Adrenal gland (tissue), 12 donors: Measurements from ENCODE around the gene HTRA3. TPM values are rescaled to one million over a fixed set of nuclear protein-coding genes. Genes with fewer than 3 reads are reported as not detected.

Source experiments
- DNase-seq, 7 donors: peaks; one replicate each; pipeline ENCODE4 v3.0.0-alpha.2; 2019 to 2020
- H3K27ac ChIP-seq, 5 donors: fragments of 200-600 bp; sonication (generic) in 4 of 5; 1 replicate in 3 of 5; 2 replicates in 2 of 5; pipeline versions ENCODE4 v1.5.1 to v1.8.0; 2016 to 2020; ENCODE audit warnings: mild to moderate bottlenecking in 1 of 5
- H3K27me3 ChIP-seq: fragments of 200-600 bp; 2 replicates; pipeline ENCODE4 v1.8.0; 2021
- H3K36me3 ChIP-seq, 2 donors: fragments of 200-600 bp; replicated peaks in 1 of 2; 1 replicate in 1 of 2; 2 replicates in 1 of 2; pipeline versions ENCODE4 v1.5.1 to v1.8.0; 2018 to 2022
- H3K4me1 ChIP-seq, 2 donors: fragments of 200-600 bp; replicated peaks in 1 of 2; 1 replicate in 1 of 2; 2 replicates in 1 of 2; pipeline versions ENCODE4 v1.5.1 to v1.8.0; 2018 to 2021
- H3K4me3 ChIP-seq, 4 donors: fragments of 200-600 bp; sonication (generic) in 3 of 4; one replicate each; pipeline ENCODE4 v1.5.1; 2016 to 2018
- H3K9me3 ChIP-seq, 3 donors: fragments of 200-600 bp; sonication (generic) in 1 of 3; replicated peaks in 1 of 3; 1 replicate in 2 of 3; 2 replicates in 1 of 3; pipeline versions ENCODE4 v1.5.1 to v1.8.0; 2016 to 2021
- CTCF ChIP-seq, 6 experiments: fragments of 450-650 bp in 4 of 6; fragments of 200-600 bp in 2 of 6; sonication (generic) in 1 of 6; IDR thresholded peaks; 1 replicate in 5 of 6; 2 replicates in 1 of 6; pipeline versions ENCODE4 v1.5.1 to v1.8.0; 2016 to 2021; ENCODE audit warnings: antibody characterized with exemption in 6 of 6, mild to moderate bottlenecking in 2 of 6, moderate library complexity in 1 of 6
- POLR2A ChIP-seq, 2 donors: fragments of 450-650 bp; IDR thresholded peaks; one replicate each; pipeline ENCODE4 v1.6.1; 2017; ENCODE audit warnings: antibody characterized with exemption in 2 of 2, mild to moderate bottlenecking in 2 of 2, moderate library complexity in 1 of 2
- WGBS, 4 donors: extraction: QIAGEN DNeasy Blood & Tissue Kit in 2 of 4; methylation state at CpG; one replicate each; pipeline versions ENCODE4 v1.1.5 to v1.1.7; 2013 to 2017; 5-methylcytosine and 5-hydroxymethylcytosine counted together
- intact Hi-C, 2 donors: fragments of 100-400 bp; cut with DNase I; formaldehyde crosslinking; loops; one replicate each; pipeline versions ENCODE4 v1.14.1 to v1.15.0; 2022 to 2023
- polyA plus RNA-seq, 3 donors: library from polyadenylated mRNA; stranded (reverse); fragments of 200-250 nt in 2 of 3; fragments of 350-450 nt in 1 of 3; fragmentation: Illumina TruSeq in 1 of 3; extraction: RNeasy Lipid Tissue Mini Kit (QIAGEN cat#74804) in 1 of 3; gene quantifications; one replicate each; pipeline ENCODE4 v1.2.3, GENCODE V29; 2013 to 2014
- total RNA-seq, 9 donors: library from RNA; depleted of rRNA in 4 of 9; stranded (reverse); fragments of >200 nt in 4 of 9; fragments of 120-200 nt in 1 of 9; fragmentation: NEBNext Ultra II Directional in 1 of 9; extraction: Animal tissue kit (Norgen Biotek cat#: 25700) in 1 of 9; gene quantifications; one replicate each; pipeline versions ENCODE4 v1.1.0 to v1.2.4, GENCODE V29; 2013 to 2023
- donor health status: healthy with polysubstance abuse.
- donor health status: Bipolar disorder and iron deficiency.
- donor health status: DM: yes; HTN: yes; CAD: no.
- donor health status: DM: no; HTN: no; CAD: no.
- donor health status: DM: no; HTN: no; CAD: no.
- donor health status: DM: yes; HTN: yes; CAD: no.

Gene HTRA3
- total and polyA plus RNA-seq, 12 donors, result 1.6 to 14.0 (median 4.2) TPM

GRCh38 chr4:8315435-8316250 is 46.1 kb downstream of the HTRA3 start:
- intact Hi-C loops, result no loop called here
- DNase-seq, result peak; percentile 58 to 91 (median 85)
- 24 to 34% (median 26%) methylated on average over 15 to 21 of the region's 21 CpGs for WGBS, 4 donors

GRCh38 chr4:8316251-8316771 is 46.8 kb downstream of the HTRA3 start:
- intact Hi-C loops, result no loop called here
- DNase-seq, result peak in 2 of 7 donors; percentile 14 to 43
- no peak overlapping the region for H3K4me3 ChIP-seq
- H3K27me3 ChIP-seq, result no peaks in the 10 kb centered on the region
- 80 to 90% (median 83%) methylated on average over 6 to 10 of the region's 10 CpGs for WGBS, 4 donors
- H3K36me3 ChIP-seq, result no peaks in the 10 kb centered on the region
- H3K27ac ChIP-seq, result peak overlapping the region in 1 of 5 donors; percentile 1
- H3K9me3 ChIP-seq, result no peaks in the 10 kb centered on the region
- no peak for TF ChIP-seq CTCF (IDR thresholded peaks at IDR 0.05)
- TF ChIP-seq POLR2A (IDR thresholded peaks at IDR 0.05), result no peak
- peaks cover 11 to 20% of the 10 kb centered on the region in 2 donors for H3K4me1 ChIP-seq

More at GRCh38 chr4:8315435-8316250, 46.1 kb downstream of the HTRA3 start:
- Histone ChIP-seq H3K27ac (peak overlapping the region in 1 of 5 donors; percentile 30), H3K27me3 (no peaks in the 10 kb centered on the region), H3K4me1 (peaks cover 11 to 20% of the 10 kb centered on the region in 2 donors), H3K9me3 (no peaks in the 10 kb centered on the region), H3K4me3 (no peak overlapping the region), H3K36me3 (no peaks in the 10 kb centered on the region)
- TF ChIP-seq CTCF (IDR thresholded peaks at IDR 0.05), result peak in 1 of 6 experiments; percentile 7
- no peak for TF ChIP-seq POLR2A (IDR thresholded peaks at IDR 0.05)

DNA sequence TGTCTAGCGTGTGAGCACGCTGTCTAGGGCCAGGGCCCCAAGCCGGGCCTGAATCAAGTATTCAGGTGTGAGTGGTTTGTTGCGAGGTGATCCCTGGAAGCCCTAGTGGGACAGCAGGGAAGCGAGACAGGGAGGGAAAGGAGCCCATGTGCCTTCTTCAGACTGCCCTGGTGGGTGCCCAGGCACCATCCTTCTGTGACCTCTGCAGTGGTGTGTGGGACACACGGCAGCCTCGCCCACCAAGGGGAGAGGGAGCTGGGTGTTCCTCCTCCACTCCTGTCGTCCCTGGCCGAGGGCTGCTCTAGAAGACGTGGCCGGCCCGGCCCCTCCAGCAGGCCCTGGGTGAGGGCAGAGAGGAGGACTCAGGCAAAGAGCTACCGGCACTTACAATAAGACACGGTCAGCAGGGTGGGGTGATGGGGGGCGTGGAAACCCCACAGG is 47.4 kb downstream of the HTRA3 start:
- peak in 3 of 7 donors; percentile 4 to 35 (median 16) for DNase-seq
- Histone ChIP-seq H3K36me3 (no peaks in the 10 kb centered on the region), H3K4me1 (peaks cover 11 to 20% of the 10 kb centered on the region in 2 donors), H3K9me3 (no peaks in the 10 kb centered on the region), H3K4me3 (no peak overlapping the region), H3K27me3 (no peaks in the 10 kb centered on the region), H3K27ac (no peak overlapping the region)
- intact Hi-C loops, result no loop called here
- TF ChIP-seq POLR2A (IDR thresholded peaks at IDR 0.05) (no peak), CTCF (IDR thresholded peaks at IDR 0.05) (no peak)
- WGBS, 4 donors, result 91 to 96% (median 94%) methylated on average over 12 to 15 of the region's 15 CpGs

DNA sequence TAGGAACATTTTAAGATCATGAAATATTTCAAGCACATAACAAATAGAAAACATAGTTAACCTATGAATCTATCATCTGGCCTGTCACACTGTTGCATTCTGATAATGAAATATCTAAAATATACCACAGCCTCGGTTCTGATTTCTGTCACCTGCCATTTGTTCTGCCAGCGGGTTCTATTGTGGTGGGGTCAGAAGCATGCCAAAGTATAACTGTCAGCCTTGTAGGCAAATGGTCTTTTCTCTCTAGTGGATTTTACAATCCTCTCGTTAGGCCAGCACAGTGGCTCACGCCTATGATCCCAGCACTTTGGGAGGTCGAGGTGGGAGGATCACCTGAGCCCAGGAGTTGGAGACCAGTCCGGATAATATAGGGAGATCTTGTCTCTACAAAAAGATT is 47.9 kb downstream of the HTRA3 start:
- H3K27ac ChIP-seq, result no peak overlapping the region
- no peaks in the 10 kb centered on the region for H3K9me3 ChIP-seq
- DNase-seq, result peak in 2 of 7 donors; percentile 5 to 6
- intact Hi-C loops, result no loop called here
- no peaks in the 10 kb centered on the region for H3K27me3 ChIP-seq
- no peaks in the 10 kb centered on the region for H3K36me3 ChIP-seq
- no peak overlapping the region for H3K4me3 ChIP-seq
- 77 to 88% (median 83%) methylated on average over 6 of the region's 6 CpGs for WGBS, 4 donors
- peaks cover 11 to 20% of the 10 kb centered on the region in 2 donors for H3K4me1 ChIP-seq
- TF ChIP-seq POLR2A (IDR thresholded peaks at IDR 0.05) (no peak), CTCF (IDR thresholded peaks at IDR 0.05) (no peak)
